Measurements from ENCODE around the gene UBA7. TPM values are rescaled to one million over a fixed set of nuclear protein-coding genes. Genes with fewer than 3 reads are reported as not detected.
"Not testable (repeated sequence)": the region's sequence is repeated elsewhere in the genome, so short reads cannot be mapped to it uniquely, and the experiment has no call there.

UBA7 gene
- total RNA-seq, 2 donors from 2014 or later = 11.3 to 12.2 TPM

DNA sequence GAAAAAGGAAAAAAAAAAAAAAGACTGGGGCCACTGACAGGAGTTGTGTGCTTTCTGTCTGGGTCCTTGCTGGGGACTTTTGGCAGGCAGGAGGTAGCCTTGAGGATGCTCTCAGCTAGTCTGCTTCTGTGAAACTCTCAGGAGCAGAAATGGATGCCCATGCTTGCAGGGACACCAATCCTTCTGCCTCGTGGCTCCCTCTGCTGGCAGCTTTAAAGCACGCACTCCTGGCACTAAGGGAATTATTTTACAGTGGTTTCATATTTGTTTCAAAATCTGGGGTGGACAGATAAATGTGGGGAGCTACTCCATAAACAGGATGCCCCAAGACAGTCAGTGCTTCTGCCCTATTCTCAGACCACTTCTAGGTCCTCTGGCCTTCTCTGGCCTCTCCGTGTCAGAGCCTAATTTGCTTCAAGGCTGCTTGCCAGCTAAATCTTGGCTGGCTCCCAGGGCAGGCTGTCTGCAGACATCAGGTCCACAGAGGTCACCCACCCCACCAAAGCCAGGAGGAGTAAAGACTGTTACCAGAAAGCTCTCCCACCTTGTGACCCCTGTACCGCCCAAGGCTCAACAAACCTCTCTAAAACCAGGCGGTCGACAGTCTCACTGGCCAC lies 25.5 kb upstream of the UBA7 start:
- Histone ChIP-seq H3K27ac (no peak overlapping the region), H3K36me3 (no peaks in the 10 kb centered on the region), H3K4me1 (peaks cover 0 to 19% of the 10 kb centered on the region in 2 donors), H3K27me3 (no peaks in the 10 kb centered on the region), H3K4me3 (no peak overlapping the region), H3K9me3 (no peaks in the 10 kb centered on the region)
- TF ChIP-seq, protein P1, sequence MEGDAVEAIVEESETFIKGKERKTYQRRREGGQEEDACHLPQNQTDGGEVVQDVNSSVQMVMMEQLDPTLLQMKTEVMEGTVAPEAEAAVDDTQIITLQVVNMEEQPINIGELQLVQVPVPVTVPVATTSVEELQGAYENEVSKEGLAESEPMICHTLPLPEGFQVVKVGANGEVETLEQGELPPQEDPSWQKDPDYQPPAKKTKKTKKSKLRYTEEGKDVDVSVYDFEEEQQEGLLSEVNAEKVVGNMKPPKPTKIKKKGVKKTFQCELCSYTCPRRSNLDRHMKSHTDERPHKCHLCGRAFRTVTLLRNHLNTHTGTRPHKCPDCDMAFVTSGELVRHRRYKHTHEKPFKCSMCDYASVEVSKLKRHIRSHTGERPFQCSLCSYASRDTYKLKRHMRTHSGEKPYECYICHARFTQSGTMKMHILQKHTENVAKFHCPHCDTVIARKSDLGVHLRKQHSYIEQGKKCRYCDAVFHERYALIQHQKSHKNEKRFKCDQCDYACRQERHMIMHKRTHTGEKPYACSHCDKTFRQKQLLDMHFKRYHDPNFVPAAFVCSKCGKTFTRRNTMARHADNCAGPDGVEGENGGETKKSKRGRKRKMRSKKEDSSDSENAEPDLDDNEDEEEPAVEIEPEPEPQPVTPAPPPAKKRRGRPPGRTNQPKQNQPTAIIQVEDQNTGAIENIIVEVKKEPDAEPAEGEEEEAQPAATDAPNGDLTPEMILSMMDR (IDR thresholded peaks at IDR 0.05) = peak; percentile 66 to 90
- DNase-seq (ENCODE audit: low spot score) = peak; percentile 82

DNA sequence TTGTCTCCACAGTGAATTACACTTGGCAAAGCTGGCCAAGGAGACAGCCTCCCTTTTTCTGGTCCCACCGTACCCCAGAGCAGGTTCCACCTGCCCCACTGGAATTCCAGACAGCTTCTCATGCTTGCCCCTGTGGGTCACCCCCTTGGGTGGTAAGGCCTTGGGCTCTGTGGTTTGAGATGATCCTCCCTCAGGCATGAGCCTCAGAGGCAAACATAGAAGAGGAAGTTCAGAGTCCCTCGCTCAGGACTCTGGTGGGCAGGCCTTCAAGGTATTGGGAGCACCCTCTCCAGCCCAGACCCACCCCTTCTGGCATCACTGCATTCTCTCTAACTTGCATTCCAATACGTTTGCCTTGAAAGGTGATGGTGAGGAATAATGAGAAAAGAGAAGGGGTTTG lies 17.6 kb upstream of the UBA7 start:
- Histone ChIP-seq H3K36me3 (no peaks in the 10 kb centered on the region), H3K4me3 (no peak overlapping the region), H3K4me1 (no peaks in the 10 kb centered on the region), H3K27ac (no peak overlapping the region), H3K27me3 (no peaks in the 10 kb centered on the region), H3K9me3 (no peaks in the 10 kb centered on the region)
- TF ChIP-seq, protein P1 (IDR thresholded peaks at IDR 0.05) = no peak
- no peak for DNase-seq (ENCODE audit: low spot score)

DNA sequence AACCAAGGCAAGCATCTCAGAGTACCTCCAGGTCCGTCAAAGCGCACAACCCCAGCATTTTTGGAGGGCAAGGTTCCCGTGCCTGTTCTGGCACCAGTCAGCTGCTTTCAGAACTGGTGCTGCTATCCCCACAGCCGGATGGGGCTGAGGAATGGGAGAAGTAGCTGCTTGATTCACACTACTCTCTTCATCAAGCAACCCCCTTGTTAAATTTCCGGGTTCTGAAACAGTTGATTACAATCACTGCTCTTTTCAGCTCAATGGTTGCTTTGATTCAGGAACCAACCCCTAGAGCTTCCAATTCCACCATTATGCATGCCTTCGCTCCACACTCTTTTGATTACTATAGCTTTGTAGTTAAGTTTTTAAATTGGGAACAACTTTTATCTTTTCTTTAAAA lies 12.3 kb upstream of the UBA7 start:
- H3K4me3 ChIP-seq = no peak overlapping the region
- no peak for DNase-seq (ENCODE audit: low spot score)
- H3K9me3 ChIP-seq = no peaks in the 10 kb centered on the region
- TF ChIP-seq, protein P1 (IDR thresholded peaks at IDR 0.05) = no peak
- H3K27ac ChIP-seq = no peak overlapping the region
- H3K36me3 ChIP-seq = no peaks in the 10 kb centered on the region
- no peaks in the 10 kb centered on the region for H3K27me3 ChIP-seq
- H3K4me1 ChIP-seq = no peaks in the 10 kb centered on the region

DNA sequence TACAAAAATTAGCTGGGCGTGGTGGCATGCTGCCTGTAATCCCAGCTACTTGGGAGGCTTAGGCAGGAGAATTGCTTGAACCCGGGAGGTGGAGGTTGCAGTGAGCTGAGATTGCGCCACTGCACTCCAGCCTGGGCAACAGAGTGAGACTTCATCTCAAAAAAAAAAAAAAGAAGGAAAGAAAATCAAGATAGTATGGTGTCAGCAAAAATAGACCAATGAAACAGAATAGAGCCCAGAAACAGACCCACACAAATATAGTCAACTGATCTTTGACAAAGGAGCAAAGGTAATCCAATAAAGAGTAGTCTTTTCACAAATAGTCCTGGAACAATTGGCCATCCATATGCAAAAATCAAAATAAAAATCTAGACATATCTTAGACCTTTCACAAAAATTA lies 9.4 kb upstream of the UBA7 start:
- not testable (repeated sequence) for H3K4me1 ChIP-seq; H3K4me3 ChIP-seq; DNase-seq (ENCODE audit: low spot score); H3K36me3 ChIP-seq; H3K27me3 ChIP-seq; H3K27ac ChIP-seq; H3K9me3 ChIP-seq

DNA sequence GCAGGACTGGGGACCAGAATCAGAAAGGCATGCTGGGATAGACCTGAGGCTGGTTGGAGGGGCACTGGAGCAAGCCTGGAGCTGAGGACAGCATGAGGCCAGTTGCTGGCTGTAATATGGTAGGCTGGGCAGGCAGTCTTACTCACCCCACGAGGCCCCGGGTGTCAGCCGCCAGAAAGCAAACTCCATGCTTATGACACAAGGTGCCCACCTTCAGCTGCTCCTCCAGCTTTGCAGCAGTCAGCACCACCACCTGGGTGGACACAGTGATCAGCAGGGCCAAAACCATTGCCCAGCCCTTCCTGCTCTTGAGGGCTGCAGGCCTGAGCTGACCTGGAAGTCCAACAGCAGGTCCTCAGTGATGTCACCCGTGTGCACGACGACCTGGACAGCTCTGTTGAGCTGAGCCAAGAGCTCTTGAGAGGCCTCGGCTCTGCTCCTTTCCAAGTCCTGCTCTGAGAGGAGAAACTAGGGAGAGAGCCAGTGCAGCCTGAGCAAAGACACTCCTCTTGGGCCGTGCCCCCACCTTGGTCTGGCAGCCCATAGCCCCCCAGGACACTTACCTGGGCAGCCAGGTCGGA lies 747 bp downstream of the UBA7 start:
- no peaks in the 10 kb centered on the region for H3K27me3 ChIP-seq
- TF ChIP-seq, protein P1 (IDR thresholded peaks at IDR 0.05) = no peak
- H3K36me3 ChIP-seq = peaks cover 22% of the 10 kb centered on the region
- DNase-seq (ENCODE audit: low spot score) = no peak
- H3K4me3 ChIP-seq = peak overlapping the region; percentile 37 to 47
- no peaks in the 10 kb centered on the region for H3K9me3 ChIP-seq
- H3K4me1 ChIP-seq = peaks cover 2 to 20% of the 10 kb centered on the region in 2 donors
- H3K27ac ChIP-seq = peak overlapping the region; percentile 74 to 83

DNA sequence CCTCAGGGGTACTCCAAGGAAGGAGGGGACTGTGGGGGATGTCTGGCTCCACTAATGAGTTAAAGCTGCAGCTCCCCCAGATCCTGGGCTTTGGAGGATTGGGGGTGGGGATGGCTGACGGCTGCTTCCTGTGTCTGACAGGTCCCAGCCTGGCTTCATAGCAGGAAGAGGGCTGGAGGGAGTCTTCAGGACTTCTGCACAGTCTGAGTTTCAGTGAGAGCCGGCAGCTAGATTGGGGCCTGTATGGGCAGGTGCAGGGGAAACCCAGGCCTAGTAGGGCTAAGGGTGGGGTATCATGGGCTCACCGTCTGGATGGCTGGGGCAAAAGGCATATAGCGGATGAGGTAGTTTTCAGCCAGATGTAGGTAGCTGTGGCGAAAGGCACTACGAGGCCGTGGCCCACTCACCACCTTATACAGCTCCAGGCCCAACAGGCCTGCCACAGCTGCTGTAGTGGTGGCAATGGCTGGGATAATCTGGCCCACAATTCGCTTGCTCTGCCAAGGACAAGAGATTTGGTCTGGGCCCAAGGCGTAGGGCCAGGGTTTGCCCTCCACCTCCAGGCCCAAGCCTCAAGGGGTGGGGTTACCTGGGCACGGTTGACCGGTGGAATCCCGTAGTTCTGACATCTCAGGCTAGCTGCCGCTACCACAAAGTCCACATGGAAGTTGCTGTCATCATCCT lies 6.2 kb downstream of the UBA7 start:
- Histone ChIP-seq H3K27me3 (no peaks in the 10 kb centered on the region), H3K9me3 (no peaks in the 10 kb centered on the region), H3K4me3 (no peak overlapping the region), H3K27ac (peak overlapping the region in 1 of 2 donors; percentile 9), H3K4me1 (peaks cover 0 to 50% of the 10 kb centered on the region in 2 donors), H3K36me3 (peaks cover 22% of the 10 kb centered on the region)
- TF ChIP-seq, protein P1 (IDR thresholded peaks at IDR 0.05) = no peak
- DNase-seq (ENCODE audit: low spot score) = no peak
